ENCODE data around the gene HTR6. TPM values are rescaled to one million over a fixed set of nuclear protein-coding genes. Genes with fewer than 3 reads are reported as not detected.
"Not testable (repeated sequence)": the region's sequence is repeated elsewhere in the genome, so short reads cannot be mapped to it uniquely, and the experiment has no call there.

Gene HTR6
- total RNA-seq, 6 experiments from 2014 or later: not detected

DNA sequence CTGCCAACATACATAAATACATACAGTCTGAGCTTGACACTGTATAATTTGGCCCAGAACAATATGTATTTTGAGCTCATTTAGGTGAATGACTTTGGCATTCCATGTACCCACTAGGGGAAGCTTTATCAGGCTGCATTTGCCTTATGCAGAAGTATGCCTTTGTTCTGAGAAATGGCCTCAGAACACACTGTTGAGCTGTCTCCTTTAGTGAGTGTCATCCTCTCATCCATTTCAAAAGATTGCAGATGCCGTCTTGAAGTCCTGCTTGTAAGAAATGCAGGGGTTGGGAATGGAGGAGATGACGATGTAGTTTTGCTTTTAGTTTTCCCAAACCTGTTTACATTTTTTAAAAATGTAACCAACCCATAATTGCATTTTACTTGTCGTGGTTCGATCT is 35.3 kb upstream of the HTR6 start:
- Histone ChIP-seq H3K27me3 (no peaks in the 10 kb centered on the region), H3K4me3 (no peak overlapping the region), H3K9me3 (no peaks in the 10 kb centered on the region), H3K36me3 (peaks cover 0 to 24% (median 6%) of the 10 kb centered on the region in 4 donors), H3K4me1 (no peaks in the 10 kb centered on the region), H3K27ac (no peak overlapping the region)
- 87% methylated on average over 4 of the region's 4 CpGs for WGBS (ENCODE audit: insufficient coverage, low coverage, low lambda C conversion rate, missing lambda C conversion rate)
- intact Hi-C loops (cut with DNase I): no loop called here
- TF ChIP-seq CTCF (IDR thresholded peaks at IDR 0.05): no peak
- no peak for TF ChIP-seq POLR2A (IDR thresholded peaks at IDR 0.05)
- ATAC-seq: no peak
- no peak for DNase-seq

- H3K27ac ChIP-seq; H3K27me3 ChIP-seq; intact Hi-C loops (cut with DNase I); H3K9me3 ChIP-seq; ATAC-seq; H3K4me1 ChIP-seq; H3K4me3 ChIP-seq: not testable (repeated sequence)
- DNase-seq: peak in 1 of 3 donors; percentile 9
- peaks cover 0 to 17% (median 6%) of the 10 kb centered on the region in 4 donors for H3K36me3 ChIP-seq
- WGBS (ENCODE audit: insufficient coverage, low coverage, low lambda C conversion rate, missing lambda C conversion rate): no CpG with 5 or more reads among the region's 1 CpG
Observed at GRCh38 chr1:19630192-19630591, 34.5 kb upstream of the HTR6 start.

DNA sequence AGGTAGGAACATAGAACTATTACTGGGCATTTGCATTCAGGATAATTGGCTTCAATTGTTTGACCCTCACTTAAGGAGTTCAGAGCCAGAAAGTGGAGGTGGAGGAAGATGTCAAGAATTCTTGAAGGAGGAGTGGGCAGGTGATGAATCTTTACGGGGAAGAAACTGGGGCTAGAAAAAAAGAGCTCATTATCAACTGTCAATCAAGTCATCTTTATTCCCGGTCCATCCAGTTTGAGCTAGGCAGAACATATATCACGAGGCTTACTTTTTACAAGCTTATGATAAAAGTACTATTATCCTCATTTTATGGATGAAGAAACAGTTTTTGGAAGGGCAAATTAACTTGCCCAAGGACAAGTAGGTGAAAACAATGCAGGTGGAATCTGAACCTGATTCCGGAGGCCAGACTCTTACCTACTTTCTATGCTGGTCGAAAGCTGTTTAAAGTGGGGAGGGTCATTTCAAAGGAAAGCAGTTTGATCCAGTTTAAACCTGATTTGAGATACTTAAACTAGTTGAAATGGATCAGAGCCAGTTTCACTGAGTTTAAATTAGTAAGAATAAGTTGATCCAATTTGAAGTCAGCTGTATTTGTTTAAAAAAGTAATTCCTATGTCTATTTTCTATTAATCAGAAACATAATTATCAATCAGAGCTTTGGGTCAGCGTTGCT is 33.8 kb upstream of the HTR6 start:
- no peak overlapping the region for H3K4me3 ChIP-seq
- H3K27me3 ChIP-seq: no peaks in the 10 kb centered on the region
- peak in 1 of 3 donors; percentile 0 for DNase-seq
- no peak overlapping the region for H3K27ac ChIP-seq
- H3K36me3 ChIP-seq: peaks cover 0 to 14% (median 6%) of the 10 kb centered on the region in 4 donors
- no peaks in the 10 kb centered on the region for H3K9me3 ChIP-seq
- no peak for ATAC-seq
- 87% methylated on average over 6 of the region's 6 CpGs for WGBS (ENCODE audit: insufficient coverage, low coverage, low lambda C conversion rate, missing lambda C conversion rate)
- TF ChIP-seq POLR2A (IDR thresholded peaks at IDR 0.05) (no peak), CTCF (IDR thresholded peaks at IDR 0.05) (no peak)
- H3K4me1 ChIP-seq: no peaks in the 10 kb centered on the region
- intact Hi-C loops (cut with DNase I): no loop called here

GRCh38 chr1:19632211-19632610 is 32.5 kb upstream of the HTR6 start:
- H3K4me3 ChIP-seq: no peak overlapping the region
- intact Hi-C loops (cut with DNase I): no loop called here
- no peaks in the 10 kb centered on the region for H3K4me1 ChIP-seq
- H3K27ac ChIP-seq: no peak overlapping the region
- no peaks in the 10 kb centered on the region for H3K9me3 ChIP-seq
- peaks cover 0 to 6% (median under 1%) of the 10 kb centered on the region in 4 donors for H3K36me3 ChIP-seq
- no peaks in the 10 kb centered on the region for H3K27me3 ChIP-seq
- 86% methylated on average over 2 of the region's 2 CpGs for WGBS (ENCODE audit: insufficient coverage, low coverage, low lambda C conversion rate, missing lambda C conversion rate)
- ATAC-seq (no peak), DNase-seq (no peak)
- TF ChIP-seq POLR2A (IDR thresholded peaks at IDR 0.05): no peak
- no peak for TF ChIP-seq CTCF (IDR thresholded peaks at IDR 0.05)

- no peaks in the 10 kb centered on the region for H3K27me3 ChIP-seq
- H3K36me3 ChIP-seq: no peaks in the 10 kb centered on the region
- H3K4me3 ChIP-seq: no peak overlapping the region
- DNase-seq (no peak), ATAC-seq (no peak)
- intact Hi-C loops (cut with DNase I): no loop called here
- no peaks in the 10 kb centered on the region for H3K9me3 ChIP-seq
- no peak overlapping the region for H3K27ac ChIP-seq
- whole genome bisulfite sequencing (ENCODE audit: insufficient coverage, low coverage, low lambda C conversion rate, missing lambda C conversion rate): 91% methylated on average over 2 of the region's 2 CpGs
- no peak for TF ChIP-seq POLR2A (IDR thresholded peaks at IDR 0.05)
- no peak for TF ChIP-seq CTCF (IDR thresholded peaks at IDR 0.05)
- H3K4me1 ChIP-seq: no peaks in the 10 kb centered on the region
Observed at GRCh38 chr1:19633106-19633505, 31.6 kb upstream of the HTR6 start.

DNA sequence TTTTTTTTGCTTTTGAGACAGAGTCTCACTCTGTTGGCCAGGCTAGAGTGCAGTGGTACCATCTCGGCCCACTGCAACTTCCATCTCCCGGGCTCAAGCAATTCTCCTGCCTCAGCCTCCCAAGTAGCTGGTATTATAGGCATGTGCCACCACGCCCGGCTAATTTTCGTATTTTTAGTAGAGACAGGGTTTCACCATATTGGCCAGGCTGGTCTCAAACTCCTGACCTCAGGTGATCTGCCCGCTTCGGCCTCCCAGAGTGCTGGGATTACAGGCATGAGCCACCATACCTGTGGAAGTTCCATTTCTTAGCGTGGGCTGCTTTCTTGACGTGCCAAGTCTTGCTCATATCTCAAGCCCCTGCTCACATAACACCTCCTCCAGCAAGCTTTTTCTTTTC is 29.6 kb upstream of the HTR6 start:
- H3K27me3 ChIP-seq; intact Hi-C loops (cut with DNase I); H3K9me3 ChIP-seq; H3K27ac ChIP-seq; H3K4me1 ChIP-seq; H3K4me3 ChIP-seq; DNase-seq; ATAC-seq; H3K36me3 ChIP-seq: not testable (repeated sequence)
- WGBS (ENCODE audit: insufficient coverage, low coverage, low lambda C conversion rate, missing lambda C conversion rate): 99% methylated on average over 8 of the region's 9 CpGs
